Stimulated activated naive CD8-positive, alpha-beta T cell treated with anti-CD3 and anti-CD28 coated beads, Interleukin-15, Interleukin-2, amounts not matched to agents 100 ng/mL and 50 ng/mL, for 24 hours (primary cell): ENCODE results near the gene HSPG2.
"Not testable (repeated sequence)": the region's sequence is repeated elsewhere in the genome, so short reads cannot be mapped to it uniquely, and the experiment has no call there.

Experiments used
- H3K27ac Mint-ChIP-seq: one replicate; pipeline ENCODE4 v1.8.0; 2021; ENCODE audit warnings: mild to moderate bottlenecking, mixed read lengths
- H3K27me3 Mint-ChIP-seq: one replicate; pipeline ENCODE4 v1.8.0; 2021; ENCODE audit warnings: mixed read lengths
- H3K36me3 Mint-ChIP-seq: one replicate; pipeline ENCODE4 v1.8.0; 2021; ENCODE audit warnings: low read depth, mixed read lengths
- H3K4me1 Mint-ChIP-seq: one replicate; pipeline ENCODE4 v1.8.0; 2021; ENCODE audit warnings: low read depth, mixed read lengths
- H3K4me3 Mint-ChIP-seq: one replicate; pipeline ENCODE4 v1.8.0; 2021; ENCODE audit warnings: mild to moderate bottlenecking, mixed read lengths
- H3K9me3 Mint-ChIP-seq: one replicate; pipeline ENCODE4 v1.8.0; 2021; ENCODE audit warnings: mixed read lengths

HSPG2 gene

GRCh38 chr1:21811875-21812305 is 125.2 kb downstream of the HSPG2 start, which contains the start of gene LDLRAD2:
TSS of gene LDLRAD2 (plus strand) at chr1:21812265. CDS start at chr1:21812452, 187 bp downstream.
- Mint-ChIP-seq H3K36me3 (no peaks in the 10 kb centered on the region), H3K27ac (no peak within 1 kb of the TSS), H3K9me3 (no peaks in the 10 kb centered on the region), H3K4me3 (no peak within 1 kb of the TSS), H3K27me3 (peaks cover 8% of the 10 kb centered on the region), H3K4me1 (peaks cover 5% of the 10 kb centered on the region)

- Mint-ChIP-seq H3K4me3 (no peak overlapping the region), H3K4me1 (no peaks in the 10 kb centered on the region), H3K27ac (no peak overlapping the region), H3K9me3 (no peaks in the 10 kb centered on the region), H3K27me3 (no peaks in the 10 kb centered on the region), H3K36me3 (no peaks in the 10 kb centered on the region)
Observed at GRCh38 chr1:21804536-21804935, 132.6 kb downstream of the HSPG2 start.

- H3K9me3 Mint-ChIP-seq, result no peaks in the 10 kb centered on the region
- H3K4me3 Mint-ChIP-seq, result no peak overlapping the region
Observed at GRCh38 chr1:21801100-21801499, 136.0 kb downstream of the HSPG2 start.

GRCh38 chr1:21799730-21800129 is 137.4 kb downstream of the HSPG2 start:
- no peak overlapping the region for H3K27ac Mint-ChIP-seq
- peaks cover 4% of the 10 kb centered on the region for H3K9me3 Mint-ChIP-seq
- H3K4me1 Mint-ChIP-seq, result no peaks in the 10 kb centered on the region
- no peak overlapping the region for H3K4me3 Mint-ChIP-seq
- no peaks in the 10 kb centered on the region for H3K36me3 Mint-ChIP-seq
- no peaks in the 10 kb centered on the region for H3K27me3 Mint-ChIP-seq

More at GRCh38 chr1:21801100-21801499, 136.0 kb downstream of the HSPG2 start:
- Mint-ChIP-seq H3K4me1 (no peaks in the 10 kb centered on the region), H3K27me3 (no peaks in the 10 kb centered on the region), H3K27ac (no peak overlapping the region), H3K36me3 (no peaks in the 10 kb centered on the region)

- H3K27ac Mint-ChIP-seq, result no peak overlapping the region
- no peaks in the 10 kb centered on the region for H3K27me3 Mint-ChIP-seq
- no peaks in the 10 kb centered on the region for H3K36me3 Mint-ChIP-seq
- peaks cover 4% of the 10 kb centered on the region for H3K9me3 Mint-ChIP-seq
- H3K4me3 Mint-ChIP-seq, result no peak overlapping the region
- H3K4me1 Mint-ChIP-seq, result peaks cover 9% of the 10 kb centered on the region
Observed at GRCh38 chr1:21795075-21795474, 142.0 kb downstream of the HSPG2 start.

GRCh38 chr1:21794656-21795055 is 142.5 kb downstream of the HSPG2 start:
- H3K9me3 Mint-ChIP-seq, result peaks cover 4% of the 10 kb centered on the region
- H3K27ac Mint-ChIP-seq, result no peak overlapping the region
- H3K27me3 Mint-ChIP-seq, result no peaks in the 10 kb centered on the region
- H3K36me3 Mint-ChIP-seq, result no peaks in the 10 kb centered on the region
- no peak overlapping the region for H3K4me3 Mint-ChIP-seq
- peaks cover 9% of the 10 kb centered on the region for H3K4me1 Mint-ChIP-seq

GRCh38 chr1:21793104-21793503 is 144.0 kb downstream of the HSPG2 start:
- no peaks in the 10 kb centered on the region for H3K27me3 Mint-ChIP-seq
- peaks cover 4% of the 10 kb centered on the region for H3K9me3 Mint-ChIP-seq
- no peaks in the 10 kb centered on the region for H3K36me3 Mint-ChIP-seq
- no peak overlapping the region for H3K4me3 Mint-ChIP-seq
- peaks cover 9% of the 10 kb centered on the region for H3K4me1 Mint-ChIP-seq
- H3K27ac Mint-ChIP-seq, result no peak overlapping the region

- Mint-ChIP-seq H3K4me3 (no peak overlapping the region), H3K4me1 (peaks cover 16% of the 10 kb centered on the region), H3K9me3 (no peaks in the 10 kb centered on the region), H3K27me3 (no peaks in the 10 kb centered on the region), H3K36me3 (no peaks in the 10 kb centered on the region), H3K27ac (no peak overlapping the region)
Observed at GRCh38 chr1:21786640-21787039, 150.5 kb downstream of the HSPG2 start.

GRCh38 chr1:21785764-21786163 is 151.3 kb downstream of the HSPG2 start:
- not testable (repeated sequence) for H3K27ac Mint-ChIP-seq, H3K4me3 Mint-ChIP-seq, H3K27me3 Mint-ChIP-seq, H3K36me3 Mint-ChIP-seq, H3K9me3 Mint-ChIP-seq
- peaks cover 15% of the 10 kb centered on the region for H3K4me1 Mint-ChIP-seq

GRCh38 chr1:21783679-21784603 is 153.2 kb downstream of the HSPG2 start:
- Mint-ChIP-seq H3K36me3 (peaks cover 11% of the 10 kb centered on the region), H3K4me1 (peaks cover 32% of the 10 kb centered on the region), H3K4me3 (peak overlapping the region; percentile 89), H3K9me3 (no peaks in the 10 kb centered on the region), H3K27ac (peak overlapping the region; percentile 100), H3K27me3 (no peaks in the 10 kb centered on the region)

GRCh38 chr1:21782868-21783678 is 154.0 kb downstream of the HSPG2 start, which contains the start of gene USP48:
TSS of gene USP48 (minus strand) at chr1:21783149. CDS start at chr1:21782957, 192 bp downstream.
- Mint-ChIP-seq H3K27me3 (no peaks in the 10 kb centered on the region), H3K27ac (peak within 1 kb of the TSS; percentile 100), H3K9me3 (no peaks in the 10 kb centered on the region), H3K4me1 (peaks cover 38% of the 10 kb centered on the region), H3K36me3 (peaks cover 14% of the 10 kb centered on the region), H3K4me3 (peak within 1 kb of the TSS; percentile 89)

- Mint-ChIP-seq H3K4me1 (peaks cover 43% of the 10 kb centered on the region), H3K36me3 (peaks cover 16% of the 10 kb centered on the region), H3K27me3 (no peaks in the 10 kb centered on the region), H3K9me3 (no peaks in the 10 kb centered on the region), H3K4me3 (peak overlapping the region; percentile 89), H3K27ac (peak overlapping the region; percentile 100)
Observed at GRCh38 chr1:21782349-21782867, 154.7 kb downstream of the HSPG2 start.

- Mint-ChIP-seq H3K4me1 (peaks cover 48% of the 10 kb centered on the region), H3K27ac (peak overlapping the region; percentile 100), H3K27me3 (no peaks in the 10 kb centered on the region), H3K4me3 (peak overlapping the region; percentile 89), H3K9me3 (no peaks in the 10 kb centered on the region), H3K36me3 (peaks cover 16% of the 10 kb centered on the region)
Observed at GRCh38 chr1:21781815-21782348, 155.2 kb downstream of the HSPG2 start.

- Mint-ChIP-seq H3K36me3 (peaks cover 16% of the 10 kb centered on the region), H3K27ac (peak overlapping the region; percentile 100), H3K27me3 (no peaks in the 10 kb centered on the region), H3K4me1 (peaks cover 63% of the 10 kb centered on the region), H3K4me3 (peak overlapping the region; percentile 81), H3K9me3 (no peaks in the 10 kb centered on the region)
Observed at GRCh38 chr1:21779613-21780521, 157.2 kb downstream of the HSPG2 start.
